Activated naive CD8-positive, alpha-beta T cell (primary cell): ENCODE measurements around the gene PPIF.
"Not testable (repeated sequence)": the region's sequence is repeated elsewhere in the genome, so short reads cannot be mapped to it uniquely, and the experiment has no call there.

Source experiments
- H3K27ac Mint-ChIP-seq: one replicate; pipeline ENCODE4 v1.8.0; 2021; ENCODE audit warnings: mixed read lengths
- H3K27me3 Mint-ChIP-seq: one replicate; pipeline ENCODE4 v1.8.0; 2021; ENCODE audit warnings: mixed read lengths
- H3K36me3 Mint-ChIP-seq: one replicate; pipeline ENCODE4 v1.8.0; 2021; ENCODE audit warnings: mixed read lengths
- H3K4me1 Mint-ChIP-seq: one replicate; pipeline ENCODE4 v1.8.0; 2021; ENCODE audit warnings: low read depth, mixed read lengths
- H3K4me3 Mint-ChIP-seq: one replicate; pipeline ENCODE4 v1.8.0; 2021; ENCODE audit warnings: mild to moderate bottlenecking, mixed read lengths
- H3K9me3 Mint-ChIP-seq: one replicate; pipeline ENCODE4 v1.8.0; 2021; ENCODE audit warnings: low read depth, mixed read lengths

The PPIF gene

GRCh38 chr10:79334573-79334972, 12.7 kb upstream of the PPIF start:
- Mint-ChIP-seq H3K4me1 (peaks cover 31% of the 10 kb centered on the region), H3K27me3 (no peaks in the 10 kb centered on the region), H3K4me3 (no peak overlapping the region), H3K36me3 (no peaks in the 10 kb centered on the region), H3K27ac (peak overlapping the region; percentile 48), H3K9me3 (no peaks in the 10 kb centered on the region)

DNA sequence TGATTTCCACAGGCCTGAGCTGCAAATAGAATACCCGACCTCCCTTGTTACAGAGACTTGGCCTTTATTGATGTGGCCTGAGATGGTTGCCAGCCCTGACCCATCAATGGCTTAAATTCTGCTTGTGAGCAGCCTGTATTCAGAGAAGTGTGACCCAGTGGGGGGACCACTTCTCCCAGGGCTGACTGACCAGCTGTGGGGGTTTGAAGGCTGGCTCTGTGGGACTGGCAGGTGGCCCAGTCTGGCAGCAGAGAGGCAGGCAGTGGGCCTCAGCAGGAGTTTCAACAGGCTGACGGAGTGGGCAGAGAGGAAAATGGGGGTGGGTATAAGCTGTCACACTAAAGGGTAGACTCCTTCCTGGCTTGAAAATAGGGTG, 12.2 kb upstream of the PPIF start:
- Mint-ChIP-seq H3K27ac (peak overlapping the region; percentile 22), H3K4me1 (peaks cover 30% of the 10 kb centered on the region), H3K36me3 (no peaks in the 10 kb centered on the region), H3K27me3 (no peaks in the 10 kb centered on the region), H3K4me3 (no peak overlapping the region), H3K9me3 (no peaks in the 10 kb centered on the region)

GRCh38 chr10:79335470-79336235, 11.6 kb upstream of the PPIF start:
- H3K4me1 Mint-ChIP-seq: peaks cover 27% of the 10 kb centered on the region
- no peaks in the 10 kb centered on the region for H3K9me3 Mint-ChIP-seq
- no peaks in the 10 kb centered on the region for H3K27me3 Mint-ChIP-seq
- H3K36me3 Mint-ChIP-seq: no peaks in the 10 kb centered on the region
- H3K4me3 Mint-ChIP-seq: no peak overlapping the region
- H3K27ac Mint-ChIP-seq: peak overlapping the region; percentile 34

DNA sequence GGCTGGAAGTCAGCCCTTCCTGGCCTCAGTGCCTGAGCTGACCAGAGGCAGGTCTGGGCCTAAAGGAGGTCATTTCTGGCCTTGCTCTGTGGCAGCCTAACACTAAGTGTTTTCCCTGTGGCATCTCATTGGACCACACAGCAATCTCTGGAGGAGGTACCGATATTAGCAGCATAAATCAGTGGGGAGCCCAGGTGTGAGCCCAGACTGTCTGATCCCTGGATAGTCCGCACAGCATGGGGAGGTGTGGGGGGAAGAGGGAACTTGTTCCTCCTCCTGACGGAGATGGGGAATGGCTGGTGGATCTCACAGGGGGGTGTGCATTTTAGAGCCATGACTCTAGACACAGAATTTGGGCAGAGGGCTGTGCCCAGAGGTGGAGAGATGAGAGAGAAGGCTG, 11.0 kb upstream of the PPIF start:
- Mint-ChIP-seq H3K36me3 (no peaks in the 10 kb centered on the region), H3K4me1 (peaks cover 23% of the 10 kb centered on the region), H3K4me3 (no peak overlapping the region), H3K9me3 (no peaks in the 10 kb centered on the region), H3K27me3 (no peaks in the 10 kb centered on the region), H3K27ac (no peak overlapping the region)

DNA sequence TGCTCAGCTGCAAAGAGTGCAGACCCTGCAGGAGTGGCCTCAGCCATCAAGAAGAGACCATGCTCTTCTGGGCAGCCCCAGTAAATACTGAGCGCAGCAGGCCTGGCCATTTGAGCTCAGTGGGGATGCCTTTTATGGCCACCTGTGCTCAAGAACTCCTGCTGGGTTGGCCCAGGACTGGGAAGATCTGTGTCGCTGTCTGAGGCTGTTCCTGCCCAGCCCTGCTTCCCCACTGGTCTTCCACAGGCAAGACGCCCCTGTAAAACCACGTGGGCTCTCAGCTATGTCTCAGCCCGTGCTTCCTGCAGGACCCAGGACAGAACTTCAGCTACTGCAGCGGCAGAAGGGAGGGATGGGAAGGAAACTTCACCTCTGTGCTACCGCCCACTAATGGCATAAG, 10.5 kb upstream of the PPIF start:
- H3K27ac Mint-ChIP-seq: no peak overlapping the region
- H3K36me3 Mint-ChIP-seq: no peaks in the 10 kb centered on the region
- peaks cover 20% of the 10 kb centered on the region for H3K4me1 Mint-ChIP-seq
- no peak overlapping the region for H3K4me3 Mint-ChIP-seq
- H3K27me3 Mint-ChIP-seq: no peaks in the 10 kb centered on the region
- H3K9me3 Mint-ChIP-seq: no peaks in the 10 kb centered on the region

DNA sequence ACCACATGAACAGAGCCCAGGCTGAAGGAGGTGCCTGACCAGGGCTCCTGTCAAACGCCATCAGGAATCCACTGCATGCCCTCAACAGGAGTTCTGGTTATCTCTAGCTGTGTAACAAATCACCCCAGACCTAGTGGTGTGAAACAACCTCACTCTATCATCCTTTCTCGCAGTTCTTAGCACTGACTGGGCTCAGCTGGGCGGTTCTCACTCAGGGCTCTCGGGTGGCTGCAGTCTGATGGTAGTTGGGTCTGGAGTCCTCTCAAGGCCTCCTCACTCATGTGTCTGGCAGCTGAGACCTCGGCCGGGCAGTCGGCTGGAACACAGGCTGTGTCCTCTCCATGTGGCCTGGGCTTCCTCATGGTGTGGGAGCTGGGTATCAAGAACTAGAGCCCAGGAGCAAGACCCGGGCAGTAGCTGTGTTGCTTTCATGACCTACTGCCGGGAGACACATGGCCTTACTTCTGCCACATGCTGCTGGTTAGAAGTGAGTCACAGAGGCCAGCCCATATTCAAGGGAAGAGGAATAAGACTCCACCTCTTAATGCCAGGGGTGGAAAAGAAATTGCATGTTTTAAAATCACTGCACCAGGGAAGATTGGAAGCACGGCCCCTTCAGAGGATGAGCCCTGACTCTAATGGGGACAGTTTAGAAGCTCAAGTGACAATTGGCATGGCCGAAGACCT, 9.3 kb upstream of the PPIF start:
- H3K9me3 Mint-ChIP-seq, H3K27ac Mint-ChIP-seq, H3K4me3 Mint-ChIP-seq, H3K36me3 Mint-ChIP-seq, H3K27me3 Mint-ChIP-seq: not testable (repeated sequence)
- H3K4me1 Mint-ChIP-seq: peaks cover 15% of the 10 kb centered on the region

DNA sequence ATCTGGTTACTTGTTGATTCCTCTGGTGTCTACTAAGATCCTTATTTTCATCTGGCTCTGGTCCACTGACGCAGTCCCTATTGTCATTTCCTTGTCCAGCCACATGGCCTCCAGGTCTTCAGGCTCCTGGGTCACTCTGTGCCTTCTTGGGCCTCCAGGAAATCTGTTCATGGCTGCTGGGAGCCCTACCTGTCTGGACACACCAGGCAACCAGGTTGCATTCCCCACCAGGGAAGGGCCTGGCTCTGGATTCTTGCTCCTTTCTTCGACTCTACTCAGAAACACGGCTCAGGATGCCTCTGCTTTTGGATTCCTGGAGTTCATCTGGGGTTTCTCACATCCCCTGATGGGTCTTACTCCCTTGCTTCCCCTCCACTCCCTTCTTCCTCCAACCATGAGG, 8.0 kb upstream of the PPIF start:
- peaks cover 5% of the 10 kb centered on the region for H3K4me1 Mint-ChIP-seq
- H3K36me3 Mint-ChIP-seq: no peaks in the 10 kb centered on the region
- no peak overlapping the region for H3K27ac Mint-ChIP-seq

DNA sequence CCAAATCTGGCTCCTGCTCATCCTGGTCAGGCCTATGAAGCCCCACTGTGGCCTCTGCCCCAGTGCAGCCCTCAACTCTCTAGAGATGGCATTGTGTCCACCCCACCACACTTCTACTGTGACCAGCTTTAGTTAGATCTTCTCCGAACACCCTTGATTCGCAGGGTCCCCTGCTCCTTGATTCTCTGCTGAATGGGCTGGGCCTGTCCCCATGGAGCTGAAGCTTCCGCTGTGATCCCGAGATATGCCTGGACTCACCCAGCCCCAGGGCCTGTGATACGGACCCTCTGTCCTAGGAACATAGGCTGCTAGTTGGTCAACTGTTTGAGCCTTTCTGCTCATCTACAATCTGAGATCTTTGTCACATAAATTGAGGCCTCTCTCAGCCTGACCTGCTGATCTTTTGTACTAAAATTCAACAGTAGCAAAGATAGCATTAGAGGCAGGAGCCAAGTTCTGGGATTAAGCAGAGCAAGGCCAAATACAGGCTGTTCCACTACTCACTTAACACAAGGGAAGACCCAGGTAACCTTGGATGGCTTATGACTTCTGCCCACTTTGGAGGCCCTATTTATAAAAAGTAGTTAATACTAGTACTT, 6.5 kb upstream of the PPIF start:
- Mint-ChIP-seq H3K9me3 (no peaks in the 10 kb centered on the region), H3K4me3 (no peak overlapping the region), H3K27ac (peak overlapping the region; percentile 41)

More for the DNA sequence above, 8.0 kb upstream of the PPIF start:
- Mint-ChIP-seq H3K9me3 (no peaks in the 10 kb centered on the region), H3K4me3 (no peak overlapping the region), H3K27me3 (no peaks in the 10 kb centered on the region)

DNA sequence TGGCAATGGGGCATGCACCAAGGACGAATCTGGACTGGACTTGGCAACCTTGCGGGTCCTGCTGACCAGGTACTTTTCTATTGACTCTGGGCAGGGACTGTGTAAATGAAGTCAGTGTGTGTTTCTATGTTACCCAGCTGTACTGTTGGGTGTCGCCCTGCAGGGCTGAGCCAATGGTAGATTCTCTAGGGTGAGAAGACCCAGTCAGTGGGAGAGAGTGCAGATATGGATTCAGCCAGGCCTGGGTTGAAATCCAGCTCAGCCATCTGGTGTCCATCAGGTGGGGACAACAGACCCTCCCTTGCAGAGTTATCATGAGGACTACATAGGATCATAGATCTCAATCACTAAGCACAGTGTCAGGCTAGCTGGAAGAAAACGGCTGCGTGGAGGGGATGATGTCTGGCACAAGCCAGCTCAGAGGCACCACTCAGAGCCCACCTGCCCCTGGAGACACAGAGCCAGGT, 4.9 kb upstream of the PPIF start:
- H3K27me3 Mint-ChIP-seq: no peaks in the 10 kb centered on the region
- H3K36me3 Mint-ChIP-seq: no peaks in the 10 kb centered on the region
- peaks cover 6% of the 10 kb centered on the region for H3K4me1 Mint-ChIP-seq
- H3K27ac Mint-ChIP-seq: no peak overlapping the region
- H3K9me3 Mint-ChIP-seq: no peaks in the 10 kb centered on the region
- H3K4me3 Mint-ChIP-seq: no peak overlapping the region

More for the DNA sequence above, 6.5 kb upstream of the PPIF start:
- H3K36me3 Mint-ChIP-seq: no peaks in the 10 kb centered on the region
- H3K27me3 Mint-ChIP-seq: no peaks in the 10 kb centered on the region
- no peaks in the 10 kb centered on the region for H3K4me1 Mint-ChIP-seq

DNA sequence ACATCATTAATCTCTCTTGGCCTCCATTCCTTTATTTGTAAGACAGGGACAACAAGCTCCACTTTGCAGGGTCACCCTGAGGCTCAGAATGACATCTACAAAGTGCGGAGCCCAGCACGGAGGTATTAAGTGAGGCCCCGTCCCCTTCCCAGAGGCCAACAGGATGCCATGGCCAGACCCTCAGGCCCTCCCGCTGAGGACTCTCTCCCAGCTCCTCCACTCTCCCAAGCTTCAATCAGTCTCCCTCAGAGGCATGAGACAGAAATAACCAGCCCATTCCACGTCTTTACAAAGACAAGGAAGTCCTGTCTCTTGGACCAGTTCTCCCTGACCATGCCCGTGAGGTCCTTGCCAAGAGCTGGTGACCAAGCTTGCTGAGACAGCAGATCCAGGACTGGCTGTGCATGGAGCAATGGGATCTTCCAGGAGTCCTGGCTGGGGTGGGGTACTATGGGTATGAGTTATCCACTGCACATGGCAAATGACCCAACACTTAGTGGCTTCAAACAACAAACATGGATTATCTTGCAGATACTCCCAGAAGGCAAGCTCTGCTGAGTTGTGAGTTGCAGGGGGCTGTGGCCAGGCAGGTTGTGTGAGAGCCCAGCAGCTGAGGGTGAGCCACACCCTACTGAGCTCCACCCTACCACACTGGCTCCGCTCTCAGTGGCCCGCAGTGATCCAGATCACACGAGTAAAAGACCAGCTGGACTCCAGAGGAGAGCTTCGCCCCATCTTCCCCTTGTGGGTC, 4.3 kb upstream of the PPIF start:
- Mint-ChIP-seq H3K9me3 (no peaks in the 10 kb centered on the region), H3K27me3 (no peaks in the 10 kb centered on the region)

DNA sequence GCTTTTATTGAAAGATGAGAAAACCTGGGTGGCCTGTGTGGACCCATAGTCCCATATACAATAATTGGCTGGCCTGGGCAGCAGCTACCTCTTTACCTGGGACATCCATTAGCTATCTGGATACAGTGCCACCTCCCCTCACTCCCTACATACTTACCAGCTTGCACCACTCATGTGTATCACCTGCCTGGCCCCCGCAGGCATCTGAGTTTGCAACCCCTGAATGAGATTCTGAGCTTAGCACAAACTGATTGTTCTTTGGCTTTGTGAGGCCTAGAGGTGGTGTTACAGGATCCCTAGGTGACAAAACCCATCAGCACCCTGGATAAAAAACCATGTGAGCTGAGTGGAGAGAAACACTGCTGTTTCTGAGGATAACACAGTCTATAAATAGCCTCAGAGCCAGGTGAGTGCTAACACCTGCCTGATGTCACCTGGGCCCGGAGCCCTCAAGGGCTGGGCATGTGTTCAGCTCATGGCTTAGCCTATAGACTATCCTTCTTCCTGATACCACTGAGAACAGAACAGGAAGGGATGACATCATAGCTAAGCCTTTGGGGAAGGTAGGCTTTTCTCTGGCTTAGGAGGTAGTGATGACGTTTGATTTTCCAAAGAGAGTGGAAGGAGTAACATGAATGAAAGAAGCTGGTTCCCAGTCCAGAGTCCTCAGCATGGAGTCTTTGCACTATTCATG, 2.6 kb upstream of the PPIF start:
- H3K36me3 Mint-ChIP-seq: no peaks in the 10 kb centered on the region
- no peak overlapping the region for H3K27ac Mint-ChIP-seq
- no peaks in the 10 kb centered on the region for H3K27me3 Mint-ChIP-seq
- H3K4me1 Mint-ChIP-seq: peaks cover 18% of the 10 kb centered on the region
- H3K4me3 Mint-ChIP-seq: no peak overlapping the region
- H3K9me3 Mint-ChIP-seq: no peaks in the 10 kb centered on the region

More for the DNA sequence above, 4.3 kb upstream of the PPIF start:
- H3K36me3 Mint-ChIP-seq: no peaks in the 10 kb centered on the region
- no peak overlapping the region for H3K27ac Mint-ChIP-seq
- H3K4me3 Mint-ChIP-seq: no peak overlapping the region
- peaks cover 6% of the 10 kb centered on the region for H3K4me1 Mint-ChIP-seq

DNA sequence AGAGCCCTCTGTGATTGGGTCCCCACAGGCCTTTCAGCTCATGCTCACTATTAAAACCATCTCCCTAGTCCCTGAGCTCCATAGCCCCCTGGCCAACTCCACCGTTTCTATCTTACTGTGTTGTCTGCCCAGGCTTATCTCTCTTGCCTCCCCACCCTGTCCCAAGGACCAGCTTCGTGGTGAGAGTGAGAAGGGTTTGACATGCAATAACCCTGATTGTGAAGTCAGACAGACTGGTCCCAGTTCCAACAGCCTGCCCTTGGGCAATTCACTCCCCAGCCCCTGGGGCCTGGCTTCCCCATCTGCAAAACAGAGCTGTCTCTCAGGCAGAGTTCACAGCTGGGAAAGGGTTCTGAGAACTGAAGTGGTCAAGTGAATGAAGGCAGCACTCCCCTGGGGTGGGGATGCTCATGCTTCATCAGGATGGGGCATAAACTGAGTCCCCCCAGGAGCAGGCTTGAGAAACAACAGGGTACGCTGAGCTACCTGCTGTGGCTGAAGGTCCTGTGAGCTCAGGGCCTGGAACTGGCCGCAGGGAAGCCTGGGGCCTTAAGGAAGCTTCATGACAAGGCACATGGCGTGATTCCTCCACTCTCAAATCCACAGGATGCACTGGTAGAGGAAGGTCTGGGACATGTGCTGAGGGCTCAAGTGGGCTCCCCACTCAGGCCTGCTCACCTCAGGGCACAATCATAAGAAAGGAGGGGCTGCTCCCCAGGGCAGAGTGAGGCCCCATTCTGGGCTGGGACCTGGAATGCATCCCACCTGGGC, 1.8 kb upstream of the PPIF start:
- no peaks in the 10 kb centered on the region for H3K9me3 Mint-ChIP-seq
- no peaks in the 10 kb centered on the region for H3K27me3 Mint-ChIP-seq
- H3K36me3 Mint-ChIP-seq: no peaks in the 10 kb centered on the region
- no peak overlapping the region for H3K27ac Mint-ChIP-seq
- no peak overlapping the region for H3K4me3 Mint-ChIP-seq
- peaks cover 23% of the 10 kb centered on the region for H3K4me1 Mint-ChIP-seq

GRCh38 chr10:79346012-79346340, 1.3 kb upstream of the PPIF start:
- H3K27me3 Mint-ChIP-seq: no peaks in the 10 kb centered on the region
- peaks cover 23% of the 10 kb centered on the region for H3K4me1 Mint-ChIP-seq
- H3K9me3 Mint-ChIP-seq: no peaks in the 10 kb centered on the region
- no peak overlapping the region for H3K4me3 Mint-ChIP-seq
- H3K36me3 Mint-ChIP-seq: no peaks in the 10 kb centered on the region
- peak overlapping the region; percentile 46 for H3K27ac Mint-ChIP-seq
